OCI-LY3 (cell line): ENCODE measurements around the gene MAP2K4.

Experiments used
- EZH2phosphoT487 ChIP-seq: fragments of 200-600 bp; shearing (Covaris generic); IDR thresholded peaks from 2 replicates; pipeline ENCODE4 v1.6.1; 2018; ENCODE audit warnings: antibody characterized with exemption, mixed run types, low read depth
- TF ChIP-seq, protein P1 (sequence below): fragments of 200-600, 300-600 bp; sonication (generic); IDR thresholded peaks from 2 replicates; pipeline ENCODE4 v1.5.1; 2014; ENCODE audit warnings: antibody characterized with exemption, low read length, low read depth

DNA sequence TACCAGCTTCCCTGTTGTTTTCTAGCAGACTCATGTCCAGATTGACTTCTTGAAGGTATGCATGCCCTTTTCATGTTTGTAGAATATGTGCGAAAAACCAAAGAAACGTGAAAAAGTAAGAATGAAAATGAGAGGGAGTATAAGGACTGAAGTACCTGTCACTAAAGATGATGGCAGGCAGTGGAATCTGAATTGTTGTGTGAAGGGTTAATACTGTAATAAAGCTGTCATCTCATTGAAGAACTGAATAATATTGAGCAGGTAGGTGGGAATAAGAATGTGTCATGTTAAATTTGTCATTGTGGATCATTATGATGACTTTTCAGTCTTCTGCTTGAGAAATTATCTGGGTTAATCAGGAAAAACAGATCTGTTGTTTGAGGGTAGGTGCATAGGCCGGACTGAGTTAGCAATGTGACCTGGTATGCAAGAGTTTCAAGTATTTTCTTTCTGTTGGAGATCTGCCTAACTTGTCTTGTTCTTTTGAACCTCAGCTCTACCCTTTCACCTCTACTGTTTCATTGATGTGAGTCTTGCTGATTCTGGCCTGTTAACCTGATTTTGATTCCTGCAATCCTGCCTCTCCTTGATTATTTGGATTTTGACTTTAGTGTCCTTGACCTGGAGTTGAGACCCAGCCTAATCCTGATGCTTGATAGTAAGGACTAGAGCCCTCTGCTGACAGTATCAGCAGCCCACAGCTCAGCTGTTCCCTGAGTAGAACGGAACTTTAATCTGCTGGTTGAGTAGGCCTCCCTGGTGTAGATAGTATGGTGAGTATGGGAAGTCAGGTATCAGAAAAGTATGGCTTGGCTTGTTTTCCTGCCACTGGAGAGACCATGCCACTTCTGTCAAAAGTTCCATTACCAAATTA lies 64.6 kb downstream of the MAP2K4 start:
- TF ChIP-seq, protein P1, sequence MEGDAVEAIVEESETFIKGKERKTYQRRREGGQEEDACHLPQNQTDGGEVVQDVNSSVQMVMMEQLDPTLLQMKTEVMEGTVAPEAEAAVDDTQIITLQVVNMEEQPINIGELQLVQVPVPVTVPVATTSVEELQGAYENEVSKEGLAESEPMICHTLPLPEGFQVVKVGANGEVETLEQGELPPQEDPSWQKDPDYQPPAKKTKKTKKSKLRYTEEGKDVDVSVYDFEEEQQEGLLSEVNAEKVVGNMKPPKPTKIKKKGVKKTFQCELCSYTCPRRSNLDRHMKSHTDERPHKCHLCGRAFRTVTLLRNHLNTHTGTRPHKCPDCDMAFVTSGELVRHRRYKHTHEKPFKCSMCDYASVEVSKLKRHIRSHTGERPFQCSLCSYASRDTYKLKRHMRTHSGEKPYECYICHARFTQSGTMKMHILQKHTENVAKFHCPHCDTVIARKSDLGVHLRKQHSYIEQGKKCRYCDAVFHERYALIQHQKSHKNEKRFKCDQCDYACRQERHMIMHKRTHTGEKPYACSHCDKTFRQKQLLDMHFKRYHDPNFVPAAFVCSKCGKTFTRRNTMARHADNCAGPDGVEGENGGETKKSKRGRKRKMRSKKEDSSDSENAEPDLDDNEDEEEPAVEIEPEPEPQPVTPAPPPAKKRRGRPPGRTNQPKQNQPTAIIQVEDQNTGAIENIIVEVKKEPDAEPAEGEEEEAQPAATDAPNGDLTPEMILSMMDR = no peak
- no peak for TF ChIP-seq EZH2phosphoT487
